Stomach (tissue), 9 donors: ENCODE results near the gene DPYSL4. TPM values are rescaled to one million over a fixed set of nuclear protein-coding genes. Genes with fewer than 3 reads are reported as not detected.

Experiments
- DNase-seq, 2 donors: peaks; one replicate each; pipeline versions ENCODE4 v3.0.0 to v3.0.0-alpha.2; 2013 to 2019
- H3K27ac ChIP-seq, 5 donors: fragments of 200-600 bp in 4 of 5; sonication (generic) in 4 of 5; one replicate each; pipeline ENCODE4 v1.5.1; 2013 to 2019; ENCODE audit warnings: mild to moderate bottlenecking in 1 of 5, moderate library complexity in 1 of 5
- H3K27me3 ChIP-seq, 3 donors: fragments of 200-600 bp; sonication (generic); one replicate each; pipeline ENCODE4 v1.5.1; 2017 to 2019; ENCODE audit warnings: mixed run types in 1 of 3
- H3K36me3 ChIP-seq, 4 donors: fragments of 200-600 bp; sonication (generic); 1 replicate in 3 of 4; 2 replicates in 1 of 4; pipeline ENCODE4 v1.5.1; 2016 to 2019
- H3K4me1 ChIP-seq, 4 donors: fragments of 200-600 bp; sonication (generic); one replicate each; pipeline ENCODE4 v1.5.1; 2016 to 2019
- H3K4me3 ChIP-seq, 4 donors: fragments of 200-600 bp; sonication (generic) in 3 of 4; one replicate each; pipeline ENCODE4 v1.5.1; 2016 to 2019; ENCODE audit warnings: mild to moderate bottlenecking in 1 of 4
- H3K9me3 ChIP-seq, 4 donors: fragments of 200-600 bp; sonication (generic); one replicate each; pipeline ENCODE4 v1.5.1; 2016 to 2019
- CTCF ChIP-seq, 7 experiments: fragments of 450-650 bp in 4 of 7; fragments of 200-600 bp in 3 of 7; sonication (generic) in 3 of 7; IDR thresholded peaks; one replicate each; pipeline ENCODE4 v1.5.1; 2016 to 2019; ENCODE audit warnings: antibody characterized with exemption in 7 of 7, control low read depth in 2 of 7, mild to moderate bottlenecking in 1 of 7
- EP300 ChIP-seq: sonication (generic); formaldehyde crosslinking; IDR thresholded peaks from one replicate; pipeline ENCODE4 v1.6.1; 2017; ENCODE audit warnings: antibody characterized with exemption
- POLR2A ChIP-seq, 4 donors: fragments of 450-650 bp; IDR thresholded peaks; one replicate each; pipeline ENCODE4 v1.6.1; 2016; ENCODE audit warnings: antibody characterized with exemption in 4 of 4, control low read depth in 2 of 4, mild to moderate bottlenecking in 1 of 4, moderate library complexity in 1 of 4
- POLR2AphosphoS5 ChIP-seq, 3 donors: sonication (generic); formaldehyde crosslinking; IDR thresholded peaks; one replicate each; pipeline ENCODE4 v1.6.1; 2016; ENCODE audit warnings: antibody characterized with exemption in 3 of 3
- WGBS, 5 donors: extraction: QIAGEN DNeasy Blood & Tissue Kit in 3 of 5; methylation state at CpG; one replicate each; pipeline versions ENCODE4 v1.1.5 to v1.1.7; 2013 to 2018; 5-methylcytosine and 5-hydroxymethylcytosine counted together
- intact Hi-C: fragments of 100-400 bp; cut with DNase I; formaldehyde crosslinking; loops from one replicate; pipeline ENCODE4 v1.15.1; 2023; ENCODE audit warnings: low total_unique reads
- polyA plus RNA-seq, 3 donors: library from polyadenylated mRNA; stranded (reverse); fragments of 200-250 nt; gene quantifications; one replicate each; pipeline ENCODE4 v1.2.3, GENCODE V29; 2013
- total RNA-seq, 5 donors: library from RNA; depleted of rRNA; stranded (reverse); fragments of >200 nt; gene quantifications; one replicate each; pipeline versions ENCODE4 v1.1.0 to v1.2.3, GENCODE V29; 2014 to 2016
- donor health status: healthy with polysubstance abuse.
- donor health status: Bipolar disorder and iron deficiency.
- donor health status: healthy.

Gene DPYSL4
- total and polyA plus RNA-seq, 8 donors: 0.43 to 2.0 (median 0.68) TPM; not detected in 3

- Histone ChIP-seq H3K27ac (no peak overlapping the region), H3K36me3 (no peaks in the 10 kb centered on the region), H3K4me3 (no peak overlapping the region), H3K27me3 (peaks cover 0 to 8% (median 0%) of the 10 kb centered on the region in 3 donors), H3K9me3 (no peaks in the 10 kb centered on the region), H3K4me1 (peaks cover 6 to 14% (median 9%) of the 10 kb centered on the region in 4 donors)
- no peak for DNase-seq
- intact Hi-C loops: no loop called here
- TF ChIP-seq POLR2AphosphoS5 (IDR thresholded peaks at IDR 0.05): no peak
- 90 to 94% (median 92%) methylated on average over 14 of the region's 14 CpGs for WGBS, 5 donors
Measured at GRCh38 chr10:132245056-132245455, 58.3 kb downstream of the DPYSL4 start.

- no peaks in the 10 kb centered on the region for H3K9me3 ChIP-seq
- intact Hi-C loops: no loop called here
- no peak for TF ChIP-seq CTCF (IDR thresholded peaks at IDR 0.05)
- no peak for TF ChIP-seq POLR2AphosphoS5 (IDR thresholded peaks at IDR 0.05)
- TF ChIP-seq EP300: no peak
- no peak for TF ChIP-seq POLR2A (IDR thresholded peaks at IDR 0.05)
- H3K27me3 ChIP-seq: peaks cover 0 to 11% (median 0%) of the 10 kb centered on the region in 3 donors
- no peak overlapping the region for H3K4me3 ChIP-seq
- H3K27ac ChIP-seq: no peak overlapping the region
- H3K4me1 ChIP-seq: peaks cover 6 to 14% (median 9%) of the 10 kb centered on the region in 4 donors
- no peak for DNase-seq
- WGBS, 5 donors: 91 to 97% (median 93%) methylated on average over 7 to 13 of the region's 13 CpGs; no CpG with 5 or more reads in 1 of the 5 donors
- H3K36me3 ChIP-seq: no peaks in the 10 kb centered on the region
Measured at GRCh38 chr10:132246296-132246695, 59.5 kb downstream of the DPYSL4 start.

GRCh38 chr10:132247943-132248342 lies 61.2 kb downstream of the DPYSL4 start:
- Histone ChIP-seq H3K27ac (no peak overlapping the region), H3K4me1 (peaks cover 6 to 14% (median 9%) of the 10 kb centered on the region in 4 donors), H3K9me3 (no peaks in the 10 kb centered on the region), H3K4me3 (peak overlapping the region in 1 of 4 donors; percentile 26), H3K27me3 (peaks cover 0 to 11% (median 0%) of the 10 kb centered on the region in 3 donors), H3K36me3 (no peaks in the 10 kb centered on the region)
- intact Hi-C loops: no loop called here
- DNase-seq: no peak
- TF ChIP-seq CTCF (IDR thresholded peaks at IDR 0.05) (no peak), POLR2AphosphoS5 (IDR thresholded peaks at IDR 0.05) (no peak)
- 67 to 75% (median 69%) methylated on average over 14 to 19 of the region's 19 CpGs for WGBS, 5 donors

GRCh38 chr10:132248455-132249225 lies 61.9 kb downstream of the DPYSL4 start:
- 44 to 59% (median 49%) methylated on average over 19 to 38 of the region's 38 CpGs for WGBS, 5 donors
- peak overlapping the region in 2 of 4 donors; percentile 26 to 30 for H3K4me3 ChIP-seq
- H3K27ac ChIP-seq: no peak overlapping the region
- no peaks in the 10 kb centered on the region for H3K36me3 ChIP-seq
- H3K27me3 ChIP-seq: peaks cover 0 to 11% (median 0%) of the 10 kb centered on the region in 3 donors
- H3K9me3 ChIP-seq: no peaks in the 10 kb centered on the region
- H3K4me1 ChIP-seq: peaks cover 6 to 14% (median 9%) of the 10 kb centered on the region in 4 donors
- intact Hi-C loops: no loop called here
- DNase-seq: peak; percentile 53 to 66
- no peak for TF ChIP-seq CTCF (IDR thresholded peaks at IDR 0.05)
- no peak for TF ChIP-seq EP300
- no peak for TF ChIP-seq POLR2A (IDR thresholded peaks at IDR 0.05)
- no peak for TF ChIP-seq POLR2AphosphoS5 (IDR thresholded peaks at IDR 0.05)
